GM19193 (cell line): ENCODE measurements around the gene P2RY2.

Experiments used
- POLR2A ChIP-seq: IDR thresholded peaks from 4 replicates; pipeline ENCODE4 v1.6.1; 2011; ENCODE audit not compliant: insufficient read depth, insufficient read length; ENCODE audit errors: extremely low read depth

The P2RY2 gene

DNA sequence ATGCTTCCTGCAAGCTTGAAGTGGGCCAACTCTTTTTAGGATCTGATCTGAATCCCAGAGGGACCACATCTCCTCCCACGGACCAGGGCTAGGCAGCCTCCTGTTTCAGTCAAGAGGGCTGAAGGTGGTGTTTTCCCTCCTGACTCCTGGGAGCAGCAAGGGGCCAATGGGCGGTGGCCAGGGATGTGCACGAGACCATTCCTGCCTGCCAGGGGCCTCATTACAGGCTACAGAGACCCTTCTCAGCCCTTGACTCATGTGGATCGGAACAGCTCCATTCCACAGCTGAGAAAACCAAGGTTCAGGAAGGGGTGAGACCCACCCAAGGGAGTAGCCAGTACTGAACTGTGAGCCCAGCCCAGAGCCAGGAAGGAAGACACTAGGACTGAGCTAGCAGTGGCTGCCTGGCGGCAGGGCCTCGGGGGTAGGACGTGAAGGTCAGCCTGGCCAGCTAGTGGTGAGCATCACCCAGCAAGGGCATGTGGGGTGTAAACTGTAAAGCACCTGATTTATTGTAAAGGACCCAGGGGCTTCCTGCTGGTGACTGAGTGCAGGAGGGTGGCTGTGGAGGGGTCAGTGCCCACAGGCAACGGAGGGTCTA is 50.7 kb downstream of the P2RY2 start:
- no peak for TF ChIP-seq POLR2A

DNA sequence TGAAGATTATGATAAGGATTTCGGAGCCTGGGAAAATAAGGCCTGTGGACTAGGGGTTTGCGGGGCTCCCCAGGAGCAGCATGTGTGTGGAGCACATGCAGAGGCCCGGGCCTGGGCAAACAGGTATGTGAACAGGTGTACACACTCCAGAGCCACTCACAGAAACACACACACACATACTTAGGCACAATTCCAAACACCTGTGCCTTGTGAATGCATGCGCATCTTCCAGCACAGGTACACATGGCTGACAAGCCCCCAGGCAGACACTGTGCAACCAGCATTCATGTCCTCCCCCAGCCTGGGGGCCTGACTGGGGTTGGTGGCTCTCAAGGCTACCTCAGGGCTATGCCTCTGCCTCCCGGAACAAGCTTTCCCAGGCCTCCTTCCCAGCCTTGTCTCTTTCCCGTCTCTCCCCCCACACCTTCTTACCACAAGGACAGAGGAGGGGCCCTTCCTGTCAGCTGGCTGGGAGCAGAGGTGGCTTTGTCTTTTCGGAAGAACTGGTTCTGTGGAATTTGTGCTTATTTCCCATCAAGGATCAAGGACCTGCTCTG is 51.5 kb downstream of the P2RY2 start:
- TF ChIP-seq POLR2A: no peak

GRCh38 chr11:73270016-73270854 is 52.2 kb downstream of the P2RY2 start:
- no peak for TF ChIP-seq POLR2A

- no peak for TF ChIP-seq POLR2A
Observed at GRCh38 chr11:73270855-73271477, 52.9 kb downstream of the P2RY2 start.

GRCh38 chr11:73271936-73272679 is 54.0 kb downstream of the P2RY2 start, which contains the start of gene P2RY6:
TSS of gene P2RY6 (plus strand) at chr11:73272338. CDS start at chr11:73296519, 24,181 bp downstream.
- no peak for TF ChIP-seq POLR2A

GRCh38 chr11:73272680-73273038 is 54.6 kb downstream of the P2RY2 start:
- no peak for TF ChIP-seq POLR2A

DNA sequence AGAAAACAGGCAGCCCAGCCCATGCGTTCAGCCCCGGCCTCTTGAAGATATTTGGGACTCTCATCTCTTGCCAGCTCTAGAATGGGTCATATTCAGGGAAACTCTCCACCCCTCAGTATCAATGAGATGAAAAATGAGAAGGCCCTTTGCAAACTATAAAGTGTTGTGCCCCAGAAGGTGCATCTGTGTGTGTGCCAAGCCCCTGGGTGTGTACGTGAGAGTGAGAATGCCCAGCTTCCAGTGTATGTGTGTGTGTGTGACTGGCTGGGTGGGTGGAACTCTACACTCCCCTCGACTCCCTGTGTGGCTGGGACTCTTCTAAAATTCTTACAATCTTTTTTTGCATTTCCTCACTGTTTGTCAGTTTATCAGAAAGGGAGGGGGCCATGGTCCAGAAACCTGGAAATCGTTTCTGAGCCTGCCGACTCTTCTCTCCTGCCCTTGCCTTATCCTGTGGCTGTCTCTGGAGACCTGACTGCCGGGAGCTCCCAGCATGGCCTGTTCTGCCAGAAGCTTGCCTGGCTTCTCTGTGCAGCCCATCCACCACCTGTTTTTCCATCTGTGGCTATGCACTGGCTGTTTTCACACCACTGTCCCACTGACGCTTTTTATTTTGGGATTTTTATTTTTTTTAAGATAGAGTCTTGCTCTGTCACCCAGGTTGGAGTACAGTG is 55.3 kb downstream of the P2RY2 start:
- TF ChIP-seq POLR2A: no peak

- no peak for TF ChIP-seq POLR2A
Observed at GRCh38 chr11:73274722-73275380, 56.8 kb downstream of the P2RY2 start.

DNA sequence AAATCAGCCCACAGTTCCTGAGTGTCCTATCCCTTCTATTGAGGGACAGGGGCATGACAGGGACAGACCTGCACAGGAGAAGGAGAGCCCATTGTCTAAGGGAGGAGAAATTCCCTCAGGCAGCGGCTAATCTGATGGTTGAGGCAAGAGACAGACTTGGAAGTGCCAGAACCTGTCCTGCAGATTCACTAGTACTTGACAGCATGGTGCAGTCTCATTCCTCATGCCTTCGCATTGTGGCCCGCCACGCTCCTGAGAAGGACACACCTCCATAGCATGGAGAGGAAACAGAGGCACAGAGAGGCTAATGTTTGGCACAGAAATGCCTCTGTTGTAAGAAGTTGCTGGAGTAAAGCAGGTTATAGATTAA is 57.3 kb downstream of the P2RY2 start:
- no peak for TF ChIP-seq POLR2A

DNA sequence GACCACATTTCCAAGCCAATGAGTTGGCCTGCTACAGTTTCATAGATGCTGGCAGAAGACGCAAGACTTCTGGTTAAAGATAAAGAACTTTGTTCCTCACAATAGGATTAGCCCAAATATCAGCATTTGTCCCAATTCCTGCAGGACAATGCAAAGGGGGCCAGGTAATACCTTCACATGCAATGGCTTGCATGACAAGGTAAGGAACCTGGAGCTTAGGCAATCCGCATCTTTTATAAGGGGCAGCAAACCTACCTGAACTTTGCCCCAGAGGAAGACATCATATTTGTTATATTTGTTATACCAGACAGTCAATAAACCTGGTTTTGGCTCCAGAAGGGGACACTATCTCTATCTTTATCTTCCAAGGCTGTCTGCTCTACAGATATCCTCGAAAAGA is 59.4 kb downstream of the P2RY2 start:
- no peak for TF ChIP-seq POLR2A

- no peak for TF ChIP-seq POLR2A
Observed at GRCh38 chr11:73280626-73281025, 62.5 kb downstream of the P2RY2 start.

DNA sequence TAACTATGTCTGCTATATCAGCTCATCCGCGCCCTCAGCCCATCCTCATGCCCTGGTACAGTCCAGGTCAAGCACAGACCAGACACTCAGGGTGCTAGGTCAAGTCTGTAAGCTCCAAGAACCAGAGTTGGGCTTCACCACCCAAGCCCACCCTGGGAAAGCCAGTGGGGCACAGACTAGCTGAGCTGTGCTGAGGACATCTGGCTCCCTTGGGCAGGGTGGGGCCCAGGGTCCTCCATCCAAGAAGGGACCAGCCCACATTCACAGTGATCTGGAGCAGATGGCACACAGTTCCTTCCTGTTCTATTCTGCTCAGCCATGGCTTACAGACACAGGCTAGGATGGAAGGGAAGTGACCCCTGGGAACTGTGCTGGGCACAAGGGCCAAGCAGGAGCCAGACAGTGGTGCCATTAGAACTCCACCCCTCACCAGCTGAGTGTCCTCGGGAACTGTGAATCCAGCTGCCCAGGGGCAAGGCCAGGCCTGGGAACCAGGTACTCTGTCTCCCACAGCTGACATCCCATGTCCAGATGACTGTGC is 63.2 kb downstream of the P2RY2 start:
- TF ChIP-seq POLR2A: no peak

DNA sequence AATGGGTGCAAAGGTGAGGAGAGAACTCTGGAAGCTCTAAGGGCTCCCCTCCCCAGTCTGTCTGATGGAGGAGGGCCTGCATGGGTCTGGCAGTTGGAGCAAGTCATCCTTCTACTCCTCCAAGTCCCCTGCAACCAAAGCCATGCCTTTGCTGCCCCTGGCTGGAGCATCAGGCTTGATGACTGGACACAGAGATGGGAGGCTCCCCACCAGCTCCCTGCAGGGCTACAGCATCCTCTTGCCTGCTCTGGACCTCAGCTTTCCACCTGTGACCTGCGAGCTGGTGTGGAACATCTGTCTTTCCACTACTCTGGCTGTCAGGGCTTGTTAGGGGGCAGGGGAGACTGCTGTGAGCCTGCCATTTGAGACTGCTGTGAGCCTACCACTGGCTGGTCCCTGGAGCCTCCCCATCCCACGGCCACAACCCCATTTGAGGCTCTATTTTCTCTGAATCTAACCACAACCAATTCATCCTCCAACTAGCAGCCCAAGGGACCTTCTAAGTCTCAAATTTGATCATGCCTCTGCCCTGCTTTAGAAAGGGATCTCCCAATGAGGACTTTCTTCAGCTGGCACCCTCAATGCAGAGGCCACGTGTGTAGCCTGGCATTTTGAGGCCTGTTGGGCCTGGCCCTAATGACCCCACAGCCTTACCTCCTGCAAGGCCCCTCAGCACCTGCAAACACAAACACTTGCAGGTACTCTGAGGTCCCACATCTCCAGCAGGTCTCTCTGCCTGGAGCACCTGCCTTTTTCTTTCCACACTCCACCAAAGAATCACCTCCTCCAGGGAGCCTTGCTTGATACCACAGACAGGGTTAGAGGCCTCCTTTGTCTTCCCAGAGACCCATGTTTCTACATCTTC is 63.9 kb downstream of the P2RY2 start:
- no peak for TF ChIP-seq POLR2A

GRCh38 chr11:73283276-73284000 is 65.4 kb downstream of the P2RY2 start:
- no peak for TF ChIP-seq POLR2A
